B cell (primary cell): ENCODE measurements around the gene PIH1D1. TPM values are rescaled to one million over a fixed set of nuclear protein-coding genes. Genes with fewer than 3 reads are reported as not detected.
A peak's percentile ranks its signal among the peaks of the same experiment; 100 is the strongest.

Source experiments
- ATAC-seq: fragments of 200-7000 bp; cut with Tn5 transposase; one replicate; pipeline ENCODE4 v1.10.0; 2021; ENCODE audit warnings: low read depth, mild to moderate bottlenecking, moderate number of reproducible peaks, moderate library complexity
- CTCF ChIA-PET: fragments of 350-600 bp; sonication (Branson Sonifier 250); formaldehyde crosslinking; loops from one replicate; lab custom pipeline; 2021; ENCODE audit warnings: antibody characterized with exemption, inconsistent platforms; lab: Charles Lee
- POLR2A ChIA-PET: fragments of 350-600 bp; sonication (Branson Sonifier 250); formaldehyde crosslinking; loops from one replicate; lab custom pipeline; 2021; ENCODE audit warnings: antibody characterized with exemption; lab: Charles Lee
- DNase-seq: peaks from one replicate; pipeline ENCODE4 v3.0.0; 2013
- H2AFZ ChIP-seq: 2 replicates; pipeline ENCODE4 v1.6.1; 2012; ENCODE audit warnings: mild to moderate bottlenecking, low read depth, low read length; ENCODE audit not compliant: insufficient read depth, poor library complexity, severe bottlenecking
- H3K27ac ChIP-seq, 2 donors: 1 replicate in 1 of 2; 2 replicates in 1 of 2; pipeline ENCODE4 v1.5.1; 2012 to 2013; ENCODE audit warnings: low read length in 2 of 2, mild to moderate bottlenecking in 2 of 2, moderate library complexity in 1 of 2
- H3K27me3 ChIP-seq, 4 experiments: fragments of 200-600 bp in 1 of 4; sonication (generic) in 1 of 4; replicated peaks in 1 of 4; 1 replicate in 2 of 4; 2 replicates in 2 of 4; pipeline versions ENCODE4 v1.6.1 to v1.7.0; 2013 to 2016; ENCODE audit warnings: low read length in 3 of 4, mild to moderate bottlenecking in 2 of 4, mixed read lengths in 1 of 4, moderate library complexity in 1 of 4; ENCODE audit not compliant: insufficient read depth in 4 of 4, control insufficient read depth in 3 of 4; ENCODE audit errors: control extremely low read depth in 1 of 4
- H3K36me3 ChIP-seq, 2 experiments: replicated peaks in 1 of 2; 1 replicate in 1 of 2; 2 replicates in 1 of 2; pipeline versions ENCODE4 v1.6.1 to v1.7.1; 2013; ENCODE audit warnings: low read length in 1 of 2; ENCODE audit not compliant: insufficient read depth in 2 of 2, control insufficient read depth in 1 of 2; ENCODE audit errors: control extremely low read depth in 1 of 2, extremely low read depth in 1 of 2
- H3K4me1 ChIP-seq, 2 donors: fragments of 200-600 bp in 1 of 2; sonication (generic) in 1 of 2; 1 replicate in 1 of 2; 2 replicates in 1 of 2; pipeline versions ENCODE4 v1.5.1 to v1.6.1; 2013 to 2017; ENCODE audit warnings: low read length in 2 of 2; ENCODE audit not compliant: control insufficient read depth in 2 of 2, insufficient read depth in 2 of 2
- H3K4me2 ChIP-seq: replicated peaks from 2 replicates; pipeline ENCODE3; 2012; ENCODE audit warnings: mild to moderate bottlenecking, low read depth, low read length; ENCODE audit not compliant: poor library complexity, severe bottlenecking
- H3K4me3 ChIP-seq, 5 experiments: fragments of 200-600 bp in 1 of 5; sonication (generic) in 1 of 5; 1 replicate in 3 of 5; 2 replicates in 2 of 5; pipeline versions ENCODE4 v1.5.1 to v1.7.0; 2011 to 2016; ENCODE audit warnings: low read length in 4 of 5, mild to moderate bottlenecking in 4 of 5, low read depth in 2 of 5, control low read depth in 1 of 5, moderate library complexity in 1 of 5; ENCODE audit not compliant: insufficient read depth in 1 of 5; ENCODE audit errors: control extremely low read depth in 1 of 5, extremely low read depth in 1 of 5
- H3K79me2 ChIP-seq: fragments of 200-600 bp; sonication (generic); one replicate; pipeline ENCODE4 v1.6.0; 2016; ENCODE audit warnings: low read length; ENCODE audit not compliant: control insufficient read depth, insufficient read depth
- H3K9ac ChIP-seq: fragments of 200-600 bp; sonication (generic); 2 replicates; pipeline ENCODE4 v1.6.1; 2017; ENCODE audit warnings: mild to moderate bottlenecking, low read length, moderate library complexity
- H3K9me3 ChIP-seq, 3 donors: one replicate each; pipeline versions ENCODE4 v1.6.1 to v1.7.1; 2013; ENCODE audit warnings: low read length in 2 of 3; ENCODE audit not compliant: control insufficient read depth in 2 of 3, insufficient read depth in 1 of 3; ENCODE audit errors: control extremely low read depth in 1 of 3
- H4K20me1 ChIP-seq: 2 replicates; pipeline ENCODE4 v1.6.0; 2012; ENCODE audit warnings: mild to moderate bottlenecking, low read length; ENCODE audit not compliant: insufficient read depth, control insufficient read depth, poor library complexity, severe bottlenecking
- H3K27ac Mint-ChIP-seq: one replicate; pipeline ENCODE4 v1.8.0; 2021; ENCODE audit warnings: mixed read lengths
- H3K27me3 Mint-ChIP-seq: one replicate; pipeline ENCODE4 v1.8.0; 2021; ENCODE audit warnings: mixed read lengths
- H3K4me1 Mint-ChIP-seq: one replicate; pipeline ENCODE4 v1.8.0; 2021; ENCODE audit warnings: mixed read lengths
- H3K4me3 Mint-ChIP-seq: one replicate; pipeline ENCODE4 v1.8.0; 2021; ENCODE audit warnings: mixed read lengths
- H3K9me3 Mint-ChIP-seq: one replicate; pipeline ENCODE4 v1.8.0; 2022; ENCODE audit warnings: mixed read lengths; ENCODE audit not compliant: insufficient read depth
- CTCF ChIP-seq: fragments of 200-600 bp; IDR thresholded peaks from one replicate; pipeline ENCODE4 v1.8.0; 2022; ENCODE audit warnings: antibody characterized with exemption, mild to moderate bottlenecking
- EZH2 ChIP-seq: IDR thresholded peaks from 2 replicates; pipeline ENCODE4 v1.6.1; 2012; ENCODE audit warnings: borderline replicate concordance, low read depth, mild to moderate bottlenecking, moderate library complexity, low read length; ENCODE audit not compliant: insufficient read depth, poor library complexity, severe bottlenecking
- WGBS: methylation state at CpG from one replicate; pipeline ENCODE4 v1.1.5; 2013; ENCODE audit warnings: missing lambda C conversion rate; ENCODE audit not compliant: insufficient coverage; 5-methylcytosine and 5-hydroxymethylcytosine counted together
- intact Hi-C: fragments of 100-400 bp; cut with micrococcal nuclease; formaldehyde crosslinking; loops from one replicate; pipeline ENCODE4 v1.10.0; 2022
- polyA plus RNA-seq: library from polyadenylated mRNA; depleted of rRNA; stranded (reverse); fragments of >200 nt; gene quantifications from 2 replicates; pipeline ENCODE4 v1.2.3, GENCODE V29; 2012
- total RNA-seq, 2 donors: library from RNA; stranded (reverse); fragments of 120-200 nt in 1 of 2; gene quantifications; 1 replicate in 1 of 2; 2 replicates in 1 of 2; pipeline versions ENCODE4 v1.2.3 to v1.2.4, GENCODE V29; 2013 to 2022

The PIH1D1 gene
- total and polyA plus RNA-seq, 2 donors (not counting 1 experiment from before 2014, with no cell fraction given) = 158 to 184 TPM

- Mint-ChIP-seq H3K4me3 (peak overlapping the region; percentile 50), H3K27me3 (no peaks in the 10 kb centered on the region), H3K9me3 (no peaks in the 10 kb centered on the region), H3K27ac (peak overlapping the region; percentile 75), H3K4me1 (peaks cover 40% of the 10 kb centered on the region)
- no peak for TF ChIP-seq EZH2
- peak; percentile 50 for TF ChIP-seq CTCF
- Histone ChIP-seq H3K4me3 (no peak overlapping the region), H3K4me1 (peaks cover 26 to 51% of the 10 kb centered on the region in 2 donors), H3K9me3 (no peaks in the 10 kb centered on the region), H3K27ac (peak overlapping the region in 1 of 2 donors; percentile 12), H4K20me1 (no peaks in the 10 kb centered on the region), H3K36me3 (peaks cover 0 to 3% of the 10 kb centered on the region in 2 experiments), H3K79me2 (peaks cover 29% of the 10 kb centered on the region), H3K27me3 (no peaks in the 10 kb centered on the region), H3K4me2 (peak overlapping the region; percentile 20), H2AFZ (no peak overlapping the region), H3K9ac (no peak overlapping the region)
- ChIA-PET CTCF (interaction anchor here (0.8 to 2.1 kb wide), 12 partner anchors 20 to 250 kb away, joined by 3 to 13 read pairs (median 4); partner anchors contain the start of genes ALDH16A1 and RPS11), POLR2A (interaction anchor here (0.5 to 0.6 kb wide), 2 partner anchors 18 to 34 kb away, joined by 3 to 6 read pairs; no protein-coding TSS in a partner anchor)
- DNase-seq (peak; percentile 61), ATAC-seq (peak; percentile 22)
- intact Hi-C loops = loop anchor here (2.0 to 10.0 kb wide), 2 partner anchors 249 to 841 kb away; partner anchors contain the start of gene DBP
- whole genome bisulfite sequencing = 68% methylated on average over 21 of the region's 27 CpGs
Observed at GRCh38 chr19:49475995-49476880, 24.6 kb upstream of the PIH1D1 start.
